Stimulated activated CD8-positive, alpha-beta memory T cell treated with anti-CD3 and anti-CD28 coated beads, Interleukin-4, amount 100 ng/mL, for 4 hours (primary cell): ENCODE data around the gene PRRG4.
A peak's percentile ranks its signal among the peaks of the same experiment; 100 is the strongest.
"Not testable (repeated sequence)": the region's sequence is repeated elsewhere in the genome, so short reads cannot be mapped to it uniquely, and the experiment has no call there.

Source experiments
- DNase-seq, 2 donors: peaks; one replicate each; pipeline ENCODE4 v3.0.0-alpha.2; 2020; ENCODE audit warnings: low read depth in 2 of 2, low spot score in 1 of 2

PRRG4 gene

DNA sequence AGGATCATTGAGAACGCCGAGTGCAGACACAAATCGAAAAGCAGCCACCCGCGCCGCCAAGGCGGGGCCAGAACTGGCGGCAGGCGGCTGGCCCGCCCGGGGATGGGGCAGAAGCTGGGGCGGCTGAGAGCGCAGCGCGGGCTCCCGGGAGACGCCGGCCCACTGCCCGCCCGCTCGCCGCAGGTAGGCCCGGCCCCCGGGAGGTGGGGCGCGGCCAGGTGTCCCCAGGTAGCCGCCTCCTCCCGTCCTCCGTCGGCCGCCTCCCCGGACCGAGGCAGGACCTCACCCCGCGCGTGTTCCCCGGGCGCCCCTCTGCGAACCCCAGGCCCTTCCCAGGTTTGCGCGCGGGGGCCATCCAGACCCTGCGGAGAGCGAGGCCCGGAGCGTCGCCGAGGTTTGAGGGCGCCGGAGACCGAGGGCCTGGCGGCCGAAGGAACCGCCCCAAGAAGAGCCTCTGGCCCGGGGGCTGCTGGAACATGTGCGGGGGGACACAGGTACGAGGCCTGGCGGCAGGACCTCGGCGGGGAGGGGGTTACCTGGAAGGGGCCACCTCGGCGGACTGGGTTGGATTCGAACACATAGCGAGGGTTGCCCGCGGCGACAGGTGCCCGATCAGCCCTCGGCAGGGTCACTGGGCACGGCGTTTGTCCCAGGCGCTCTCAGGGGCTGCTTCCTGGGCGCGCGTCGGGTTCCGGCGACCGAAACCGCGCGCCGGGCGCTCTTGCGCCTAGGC is at the start of gene PRRG4:
PRRG4 (plus strand) TSS at position 248 of the 733 bp plus-strand sequence. CDS start 603 bp downstream, outside the sequence.
- DNase-seq: no peak

DNA sequence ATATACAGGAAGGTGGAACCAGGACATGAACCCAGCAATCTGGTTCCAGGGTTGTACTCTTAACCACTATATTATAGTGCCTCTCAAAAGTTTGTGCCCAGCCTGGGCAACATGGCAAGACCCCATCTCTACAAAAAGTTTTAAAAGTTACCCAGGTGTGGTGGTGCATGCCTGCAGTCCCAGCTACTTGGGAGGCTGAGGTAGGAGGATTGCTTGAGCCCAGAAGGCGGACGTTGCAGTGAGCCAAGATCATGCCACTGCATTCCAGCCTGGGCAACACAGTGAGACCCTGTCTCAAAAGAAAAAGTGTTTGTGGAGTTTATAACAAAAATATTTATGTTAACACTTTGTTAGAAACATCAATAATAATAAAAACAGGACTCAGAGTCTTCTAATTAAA is 48.9 kb upstream of the PRRG4 start:
- not testable (repeated sequence) for DNase-seq

DNA sequence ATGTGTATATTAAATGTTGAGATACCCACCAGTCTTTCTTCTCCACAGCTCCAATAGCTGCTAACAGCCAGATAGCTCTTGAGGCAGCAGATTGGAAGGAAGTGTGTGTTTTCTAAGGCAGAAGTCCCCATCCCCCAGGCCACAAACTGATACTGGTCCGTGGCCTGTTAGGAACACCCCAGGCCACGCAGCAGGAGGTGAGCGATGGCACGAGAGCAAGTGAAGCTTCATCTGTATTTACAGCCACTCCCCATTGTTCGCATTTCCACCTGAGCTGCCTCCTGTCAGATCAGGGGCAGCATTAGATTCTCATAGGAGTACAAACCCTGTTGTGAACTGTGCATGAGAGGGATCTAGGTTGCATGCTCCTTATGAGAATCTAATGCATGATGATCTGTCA is 48.0 kb upstream of the PRRG4 start:
- no peak for DNase-seq

DNA sequence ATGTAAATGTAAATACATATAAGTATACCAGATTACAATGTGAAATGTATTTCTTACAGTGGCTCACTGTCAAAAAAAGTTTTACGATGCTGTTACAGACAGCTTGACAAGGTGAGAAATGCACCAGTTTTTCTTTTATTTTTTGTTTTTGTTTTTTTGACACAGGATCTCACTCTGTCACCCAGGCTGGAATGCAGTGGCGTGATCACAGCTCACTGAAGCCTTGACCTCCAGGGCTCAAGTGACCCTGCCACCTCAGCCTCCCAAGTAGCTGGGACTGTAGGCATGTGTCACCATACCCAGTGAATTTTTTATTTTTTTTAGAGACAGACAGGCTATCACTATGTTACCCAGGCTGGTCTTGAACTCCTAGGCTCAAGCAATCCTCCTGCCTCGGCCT is 44.5 kb upstream of the PRRG4 start:
- DNase-seq: no peak

DNA sequence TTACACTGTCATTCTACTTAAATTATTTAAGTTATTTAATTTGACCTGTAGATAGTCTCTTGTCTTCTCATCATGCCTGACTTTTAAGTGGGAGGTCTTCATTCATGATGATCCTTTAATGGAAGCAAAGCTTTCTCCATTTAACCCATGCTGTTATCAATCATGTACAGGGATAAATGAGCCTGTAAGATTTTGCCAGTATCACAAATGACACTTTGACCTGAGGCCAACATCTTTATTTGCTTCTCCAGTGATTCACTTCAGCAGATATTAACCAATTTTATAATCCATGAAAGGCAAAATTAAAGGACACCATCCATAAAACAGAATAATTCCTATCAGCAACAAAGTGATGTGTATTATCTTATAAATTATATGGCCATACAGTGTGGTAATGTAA is 42.9 kb upstream of the PRRG4 start:
- DNase-seq: no peak

DNA sequence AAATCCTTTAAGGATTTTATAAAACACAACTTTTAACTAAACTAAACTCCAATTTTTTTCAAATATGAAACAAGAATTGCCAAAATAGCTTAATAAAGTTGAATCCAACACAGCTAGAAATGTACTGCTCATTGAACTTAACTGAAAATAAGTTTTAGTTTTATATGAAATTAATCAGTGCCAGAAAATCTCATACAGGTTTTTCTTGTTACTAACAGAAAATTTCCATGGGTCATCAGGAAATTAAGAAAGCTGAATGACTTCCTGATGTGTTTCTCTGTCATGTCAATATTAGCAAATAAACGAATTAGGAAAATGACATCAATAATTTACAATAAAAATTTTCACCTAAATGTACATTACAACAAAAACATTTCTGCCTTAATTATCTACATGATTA is 38.8 kb upstream of the PRRG4 start:
- no peak for DNase-seq

DNA sequence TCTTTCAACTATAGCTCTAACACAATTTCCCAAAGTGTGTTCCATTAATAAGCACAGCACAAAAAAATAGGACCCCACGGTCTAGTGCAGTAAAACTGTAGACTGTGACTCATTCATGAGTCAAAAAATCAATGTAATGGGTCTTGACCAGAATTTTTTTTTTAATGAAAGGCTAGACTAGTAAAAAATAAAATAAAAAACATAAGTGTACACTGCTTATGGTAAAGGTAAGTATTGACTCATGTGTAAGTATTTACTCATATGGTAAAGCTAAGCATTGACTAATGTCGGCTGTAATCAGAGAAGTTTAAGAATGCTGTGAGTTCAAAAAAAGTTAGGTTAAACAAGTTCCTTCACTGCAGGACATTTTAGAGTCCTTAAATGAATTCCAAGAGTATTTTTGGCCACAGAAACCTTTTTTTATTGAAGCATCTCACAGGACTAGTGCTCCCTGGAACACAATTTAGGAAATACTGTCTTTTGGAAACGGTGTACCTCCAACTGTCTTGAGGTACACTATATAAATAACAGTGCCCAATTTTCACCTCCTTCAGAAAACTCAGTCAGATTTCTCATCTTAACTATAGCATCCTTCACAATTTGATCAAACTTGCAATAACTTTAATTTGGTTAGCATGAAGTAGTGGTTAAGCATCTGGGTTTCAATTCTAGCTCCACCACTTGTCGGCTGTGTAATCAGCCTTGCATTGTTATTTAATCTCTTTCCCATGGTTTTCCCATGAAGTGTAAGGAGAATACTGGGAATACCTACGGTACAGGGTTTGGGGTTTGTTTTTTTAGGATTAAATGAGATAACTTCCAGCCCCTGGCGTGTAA is 37.4 kb upstream of the PRRG4 start:
- DNase-seq: no peak

DNA sequence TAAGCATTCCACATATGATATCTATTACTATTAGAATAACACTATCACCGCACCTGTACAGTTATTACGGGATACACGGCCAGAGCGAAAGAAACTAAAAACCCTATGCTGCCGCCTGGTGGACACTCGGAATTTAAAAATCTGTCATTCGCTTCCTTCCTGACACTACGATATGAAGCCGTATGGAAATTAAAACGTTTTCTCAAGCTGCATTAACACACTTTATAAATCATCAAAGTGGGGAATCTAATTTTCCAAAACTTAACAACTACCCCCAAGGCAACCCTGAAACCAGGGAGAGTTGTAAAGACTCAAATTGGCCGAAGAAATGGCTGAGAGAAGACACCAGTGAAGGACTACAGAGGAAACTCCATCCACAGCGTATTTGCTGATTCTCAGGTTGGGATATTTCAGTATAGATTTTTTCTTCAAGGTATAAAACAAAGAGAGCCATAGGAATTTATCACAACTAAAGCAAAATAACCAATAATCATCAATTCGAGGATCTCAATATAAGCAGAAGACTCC is 36.7 kb upstream of the PRRG4 start:
- peak; percentile 10 to 35 for DNase-seq

DNA sequence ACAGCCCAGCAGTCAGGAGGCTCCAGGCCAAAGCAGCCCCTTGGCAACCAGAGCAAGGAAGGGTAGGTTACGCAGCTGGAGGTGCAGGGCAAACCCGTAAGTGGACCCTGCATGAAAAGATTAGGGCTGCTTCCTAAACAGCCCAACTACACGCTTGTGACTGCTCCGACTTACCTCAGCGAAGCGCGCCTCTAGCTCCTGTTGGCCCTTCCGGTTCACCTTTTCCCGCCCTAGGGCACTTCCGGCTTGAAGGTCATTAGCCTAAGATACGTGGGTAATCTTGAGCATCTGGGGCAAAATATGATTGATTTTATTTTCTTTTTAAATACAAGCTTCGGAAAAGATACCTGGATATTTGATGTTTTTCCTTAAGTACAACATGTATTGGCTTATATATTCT is 35.3 kb upstream of the PRRG4 start, which contains the start of gene CCDC73:
CCDC73 (minus strand) TSS at position 224 of the 400 bp plus-strand sequence. CDS start 34,419 bp downstream, outside the sequence.
- DNase-seq: no peak

DNA sequence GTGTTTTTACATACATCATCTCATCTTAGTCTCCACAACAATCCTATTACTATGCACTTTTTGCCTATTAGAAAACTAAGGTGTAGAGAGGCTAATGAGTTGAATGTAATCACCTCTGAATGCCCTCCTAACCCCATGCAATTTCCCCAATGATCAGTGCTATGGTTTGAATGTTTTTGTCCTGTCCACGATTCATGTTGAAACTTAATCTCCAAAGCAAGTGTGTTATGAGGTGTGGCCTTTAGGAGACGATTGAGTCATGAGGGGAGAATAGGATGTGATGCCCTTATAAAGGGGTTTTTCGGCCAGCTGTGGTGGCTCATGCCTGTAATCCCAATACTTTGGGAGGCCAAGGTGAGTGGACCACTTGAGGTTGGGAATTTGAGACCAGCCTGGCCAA is 33.3 kb upstream of the PRRG4 start:
- no peak for DNase-seq

DNA sequence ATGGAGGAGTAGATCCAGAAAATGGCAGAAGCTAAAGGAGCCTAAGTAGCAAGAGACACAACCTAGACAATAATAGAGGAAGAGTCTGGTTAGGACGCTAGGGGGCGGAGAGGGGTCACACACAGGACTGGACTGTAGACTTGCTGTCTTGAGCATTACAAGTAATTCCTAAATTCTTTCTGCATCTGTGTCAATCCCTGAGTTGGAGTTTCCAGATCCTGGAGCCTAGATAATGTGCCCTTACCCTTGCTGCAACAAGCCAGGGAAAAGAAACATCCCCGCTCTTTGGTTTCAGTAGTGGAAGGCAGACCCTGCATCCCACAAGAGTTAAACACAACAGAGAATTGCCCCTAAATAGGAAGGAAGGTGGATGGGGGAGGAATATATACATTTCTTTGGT is 20.4 kb upstream of the PRRG4 start:
- DNase-seq: no peak

DNA sequence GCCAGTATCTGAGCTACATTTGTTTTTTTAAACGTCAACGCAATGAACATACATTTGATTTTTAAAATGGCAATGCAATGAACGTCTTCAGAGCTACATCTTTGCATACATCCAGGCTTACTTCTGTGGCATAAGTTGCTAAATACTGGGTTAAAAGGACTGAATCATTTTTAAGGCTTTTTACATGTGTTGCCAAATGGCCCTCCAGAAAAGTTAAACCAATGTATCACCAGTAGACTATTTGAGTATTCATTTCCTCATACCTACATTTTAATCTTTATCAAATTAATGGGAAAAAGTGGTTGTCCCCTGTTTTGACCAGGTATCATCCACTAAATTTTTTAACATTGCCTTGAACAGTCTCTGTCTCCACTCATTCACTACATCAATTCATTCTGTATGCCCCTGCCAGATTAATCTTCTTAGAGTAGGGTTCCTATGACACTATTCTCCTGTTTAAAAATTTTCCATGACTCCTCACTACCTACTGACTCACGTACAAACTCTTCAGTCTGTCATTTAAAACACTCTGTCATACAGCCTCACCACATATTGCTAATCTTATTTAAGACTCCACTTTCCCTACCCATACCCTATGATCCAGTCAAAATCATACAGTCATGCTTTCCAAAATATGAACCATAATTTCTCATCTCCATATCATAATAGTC is 12.4 kb upstream of the PRRG4 start:
- DNase-seq: no peak

DNA sequence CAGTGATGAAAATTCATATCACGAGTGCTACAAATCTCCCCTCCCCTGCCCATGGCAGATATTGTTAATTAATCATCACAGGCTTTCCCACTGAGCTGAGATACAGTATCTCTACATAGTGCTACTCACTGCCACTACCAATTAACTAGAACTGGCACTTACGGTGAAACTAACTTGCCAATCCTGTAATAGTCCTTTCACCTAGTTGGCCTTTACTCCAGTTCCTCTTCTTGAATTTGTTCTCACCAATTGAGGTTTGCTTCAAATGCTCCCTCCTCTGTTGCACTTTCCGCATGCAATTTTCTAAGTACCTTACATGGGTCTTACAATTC is 11.9 kb upstream of the PRRG4 start:
- DNase-seq: no peak

DNA sequence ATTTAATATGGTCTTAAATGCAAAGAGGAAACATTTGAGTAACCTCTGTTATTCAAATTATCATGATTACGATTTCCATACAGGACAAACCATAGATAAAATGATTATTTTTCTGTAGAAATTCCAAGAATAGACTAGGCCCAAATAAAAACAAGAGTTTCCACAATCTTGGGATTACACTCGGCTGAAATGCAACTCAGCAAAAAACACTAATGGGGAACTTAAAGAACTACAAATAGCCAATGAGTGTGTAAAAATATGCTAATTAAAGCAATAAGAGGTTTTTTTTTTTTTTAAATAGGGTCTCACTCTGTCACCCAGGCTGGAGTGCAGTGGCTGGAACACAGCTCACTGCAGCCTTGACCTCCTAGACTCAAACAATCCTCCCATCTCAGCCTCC is 10.5 kb upstream of the PRRG4 start:
- DNase-seq: no peak

DNA sequence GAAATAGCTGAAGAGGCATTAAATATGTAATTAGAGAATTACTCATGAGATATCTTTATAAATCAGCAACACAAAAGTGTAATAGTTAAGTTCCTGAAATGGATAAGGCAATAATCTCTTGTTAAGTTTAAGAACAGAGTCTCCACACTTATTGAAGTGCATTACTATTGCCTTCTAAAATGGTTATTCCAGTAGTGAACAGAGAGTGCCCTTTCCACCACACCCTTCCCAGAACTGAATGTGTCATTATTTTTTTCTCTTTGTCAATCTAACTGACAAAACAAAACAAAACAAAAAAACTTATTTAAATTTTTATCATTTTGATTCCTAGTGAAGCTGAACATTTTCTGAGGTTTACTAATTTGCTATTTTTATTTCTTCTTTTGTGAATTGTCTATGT is 9.2 kb upstream of the PRRG4 start:
- DNase-seq: no peak

DNA sequence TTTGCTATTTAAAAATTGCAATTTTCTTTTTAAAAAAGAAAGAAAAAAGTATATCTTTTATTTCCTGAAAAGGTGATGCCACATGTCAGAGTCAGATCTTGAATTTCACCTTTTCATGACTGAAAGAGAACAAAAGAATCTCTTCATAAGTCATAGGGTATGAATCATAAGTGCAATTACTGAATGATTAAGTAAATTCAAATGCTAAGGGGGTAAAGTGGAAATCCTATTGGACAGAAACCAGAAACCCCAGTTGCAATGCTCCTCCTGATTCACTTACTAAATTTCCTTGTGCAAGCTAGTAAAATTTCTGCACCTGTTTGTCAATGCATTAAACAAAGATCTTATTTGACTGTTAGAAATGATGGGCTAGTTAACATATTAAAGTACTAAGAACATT is 8.2 kb upstream of the PRRG4 start:
- DNase-seq: no peak

DNA sequence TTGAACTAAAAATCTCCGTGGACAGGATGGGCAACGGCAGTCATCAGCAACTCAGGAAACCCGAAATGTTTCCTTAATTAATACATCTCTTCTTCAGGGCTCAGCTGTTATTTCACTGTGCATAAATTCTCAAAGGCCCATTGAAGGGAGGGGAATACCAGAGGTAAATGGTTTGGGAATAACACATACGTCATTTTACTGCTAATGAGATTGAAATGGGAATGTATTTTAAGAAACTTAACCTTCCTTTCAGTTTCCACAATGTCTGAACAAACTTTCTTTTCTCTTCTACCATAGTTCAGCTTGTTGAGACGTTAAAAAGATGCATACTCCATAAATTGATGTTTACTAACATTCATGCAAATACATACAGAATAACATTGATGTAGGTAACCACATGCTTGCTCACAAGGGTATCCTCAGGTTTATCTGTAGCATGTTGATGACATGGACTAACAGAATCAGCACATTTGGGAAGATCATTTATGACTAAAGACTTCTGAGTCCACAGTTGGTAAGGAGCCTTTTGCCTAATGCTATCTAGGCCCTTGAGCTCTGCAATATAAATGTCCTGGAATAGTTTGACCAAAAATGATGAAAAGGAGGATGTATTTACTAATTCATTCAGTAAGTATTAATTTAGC is 7.7 kb upstream of the PRRG4 start:
- no peak for DNase-seq

DNA sequence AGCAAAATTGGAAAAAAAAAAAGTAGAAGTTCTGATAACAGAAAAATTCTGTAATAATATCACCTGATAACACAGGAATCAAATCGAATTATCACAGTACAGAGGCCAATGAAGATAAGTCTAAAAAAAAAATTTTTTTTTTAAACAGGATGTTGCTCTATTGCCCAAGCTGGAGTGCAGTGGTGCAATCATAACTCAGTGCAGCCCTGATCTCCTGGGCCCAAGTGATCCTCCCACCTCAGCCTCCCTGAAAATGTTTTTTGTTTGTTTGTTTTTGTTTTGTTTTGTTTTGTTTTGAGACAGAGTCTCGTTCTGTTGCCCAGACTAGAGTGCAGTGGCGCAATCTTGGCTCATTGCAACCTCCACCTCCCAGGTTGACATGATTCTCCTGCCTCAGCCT is 6.1 kb upstream of the PRRG4 start:
- not testable (repeated sequence) for DNase-seq

DNA sequence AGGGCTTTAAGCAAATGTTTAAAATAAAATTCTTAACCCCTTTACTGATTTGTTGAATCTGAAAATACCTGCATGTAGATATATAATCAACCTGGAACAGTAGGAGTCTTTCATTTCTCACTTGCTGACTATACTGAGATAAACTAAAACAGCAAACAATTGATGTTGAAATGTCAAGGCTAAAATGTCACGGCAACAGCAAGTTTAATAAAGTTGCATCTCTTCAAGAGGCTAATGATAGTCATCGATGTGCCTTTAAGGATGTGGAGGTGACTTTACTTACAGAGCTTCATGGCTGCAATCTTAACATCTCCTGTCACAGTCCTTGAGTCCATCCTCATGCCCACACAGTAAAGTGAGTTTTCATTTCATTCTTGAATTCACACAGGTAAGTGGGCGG is 3.6 kb upstream of the PRRG4 start:
- no peak for DNase-seq

DNA sequence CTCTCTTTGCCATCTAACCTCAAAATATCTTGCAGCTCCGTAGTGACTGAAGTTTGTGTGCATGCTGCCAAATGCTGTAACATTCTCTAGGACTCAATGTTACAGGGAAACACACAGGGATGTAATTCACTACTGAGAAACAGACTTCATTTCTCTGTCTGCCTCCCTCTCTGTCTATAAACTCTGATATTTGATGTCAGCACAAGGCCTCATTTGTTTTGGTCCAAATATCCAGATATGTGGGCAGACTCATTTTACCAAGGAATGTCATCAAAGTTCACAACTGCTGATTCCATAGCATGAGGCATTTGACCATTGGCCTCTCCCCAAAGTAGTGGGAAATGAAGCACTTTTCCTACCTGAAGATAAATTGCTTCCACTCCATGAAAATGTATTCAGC is 2.5 kb upstream of the PRRG4 start:
- DNase-seq: no peak

DNA sequence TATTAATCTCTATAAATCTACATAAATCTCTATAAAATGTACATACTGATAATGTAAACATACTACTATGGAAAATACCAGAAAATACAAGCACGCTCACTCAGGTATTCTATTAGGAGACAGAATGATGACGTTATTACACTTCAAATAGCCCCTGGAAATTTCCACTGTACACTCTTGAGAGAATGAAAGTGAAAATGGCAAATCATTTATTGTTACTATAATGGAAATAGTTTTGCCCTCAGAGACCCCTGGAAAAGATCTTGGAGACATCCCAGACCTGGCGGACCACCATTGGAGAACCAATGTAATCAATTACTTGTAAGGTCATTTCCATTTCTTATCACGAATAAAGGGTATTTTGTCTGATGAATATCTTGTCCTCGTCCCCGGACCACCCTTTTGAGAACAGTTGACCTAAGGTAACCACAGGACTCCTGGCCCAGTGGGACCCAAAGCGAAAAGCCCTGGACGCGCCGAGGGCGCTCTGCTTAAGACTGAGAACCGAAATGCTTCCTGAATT is 509 bp upstream of the PRRG4 start:
- DNase-seq: no peak
